TTC549 (cell line): ENCODE measurements around the gene CRYBG1.
"Not testable (repeated sequence)": the region's sequence is repeated elsewhere in the genome, so short reads cannot be mapped to it uniquely, and the experiment has no call there.

Source experiments
- FAIRE-seq: peaks from 2 replicates; lab custom pipeline; 2012; peaks lifted over from hg19 to GRCh38; lab: Jason Lieb, UNC

The CRYBG1 gene

DNA sequence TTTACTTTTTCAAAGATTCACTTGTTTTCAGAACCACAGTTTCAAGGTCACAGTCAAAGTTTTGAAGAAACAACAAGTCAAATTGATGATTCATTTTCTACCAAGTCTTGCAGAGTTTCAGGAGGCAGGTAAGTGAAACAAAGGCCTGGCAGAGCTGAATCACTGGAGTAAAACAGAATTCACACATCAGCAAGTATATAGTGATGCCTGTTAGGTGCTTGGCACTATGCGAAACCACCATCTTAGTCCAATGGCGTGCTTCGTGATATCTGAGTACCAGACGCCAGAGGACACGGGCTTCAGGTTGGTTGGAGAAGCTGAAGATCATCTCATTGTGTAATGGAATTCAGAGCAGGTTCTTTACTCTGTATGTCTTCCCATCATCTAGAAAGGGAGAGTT, 192.9 kb downstream of the CRYBG1 start:
- FAIRE-seq: no peak

DNA sequence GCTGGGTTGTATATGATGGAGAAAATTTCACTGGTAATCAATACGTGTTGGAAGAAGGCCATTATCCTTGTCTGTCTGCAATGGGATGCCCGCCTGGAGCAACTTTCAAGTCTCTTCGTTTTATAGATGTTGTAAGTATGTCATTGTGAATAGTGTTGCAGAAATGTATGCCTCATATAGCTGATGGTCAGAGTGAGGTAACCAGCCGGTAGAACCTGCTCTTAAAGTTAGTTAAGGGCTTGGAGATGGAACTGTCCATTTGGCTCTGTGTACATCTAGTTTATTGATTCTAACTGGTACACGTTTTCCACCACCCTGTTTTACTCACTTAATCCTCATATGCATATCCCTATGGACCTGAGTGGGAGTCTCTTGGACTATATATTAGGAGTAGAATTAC, 195.2 kb downstream of the CRYBG1 start:
- FAIRE-seq: no peak

DNA sequence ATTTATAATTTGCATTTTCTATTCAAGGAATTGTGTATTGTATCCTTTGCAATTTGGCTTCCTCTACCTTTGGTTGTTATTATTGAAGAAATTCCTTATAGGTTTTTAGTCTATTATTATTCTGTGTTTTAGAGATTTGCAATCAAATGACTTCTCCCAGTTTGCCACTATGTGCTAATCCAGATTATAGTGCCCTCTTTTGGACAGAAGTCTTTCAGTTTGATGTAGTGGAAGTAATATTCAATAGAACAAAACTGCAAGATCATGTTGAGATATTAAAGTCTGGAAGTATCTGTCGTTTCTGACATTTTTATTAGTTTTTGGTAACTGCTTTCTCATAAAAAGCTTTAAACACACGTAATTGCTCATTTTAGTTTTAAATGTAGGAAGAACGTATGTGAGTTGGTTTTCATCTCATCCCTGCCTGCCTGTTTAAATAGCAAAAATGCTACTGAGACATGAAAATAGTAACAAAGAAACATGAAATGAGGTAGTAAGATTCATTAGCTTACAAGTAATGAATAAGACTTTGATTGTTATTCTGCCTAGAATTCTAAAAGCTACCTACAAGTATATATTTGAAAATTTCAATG, 195.9 kb downstream of the CRYBG1 start:
- no peak for FAIRE-seq

DNA sequence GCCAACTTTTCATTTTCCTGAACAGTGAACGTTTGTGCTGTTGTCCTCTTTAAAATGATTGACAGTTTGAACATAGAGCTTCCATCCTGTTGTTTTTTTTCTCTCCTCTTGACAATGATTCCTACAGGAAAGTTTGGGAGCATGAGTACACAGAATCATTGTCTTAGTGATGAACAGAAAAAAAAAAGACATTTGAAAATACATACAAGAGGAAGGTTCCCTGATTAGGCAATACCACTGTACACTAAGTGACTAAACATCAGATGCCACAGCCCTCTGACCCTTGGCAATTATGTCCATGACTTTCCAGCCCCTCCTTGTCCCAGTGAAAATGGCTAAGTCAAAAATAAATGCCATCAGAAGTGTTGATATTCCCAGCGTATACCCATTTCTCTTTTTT, 197.3 kb downstream of the CRYBG1 start:
- no peak for FAIRE-seq

DNA sequence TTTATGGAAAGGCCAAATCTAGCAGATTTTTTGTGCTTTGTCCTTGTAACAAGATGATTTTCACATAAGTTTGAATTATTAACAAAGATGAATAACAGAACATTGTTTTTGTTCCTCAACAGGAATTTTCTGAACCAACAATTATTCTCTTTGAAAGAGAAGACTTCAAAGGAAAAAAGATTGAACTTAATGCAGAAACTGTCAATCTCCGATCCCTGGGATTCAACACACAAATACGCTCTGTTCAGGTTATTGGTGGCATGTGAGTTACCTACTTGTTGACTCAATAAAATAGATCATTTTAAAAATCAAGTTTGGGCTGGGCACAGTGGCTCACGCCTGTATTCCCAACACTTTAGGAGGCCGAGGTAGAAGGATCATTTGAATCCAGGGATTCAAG, 197.8 kb downstream of the CRYBG1 start:
- no peak for FAIRE-seq

DNA sequence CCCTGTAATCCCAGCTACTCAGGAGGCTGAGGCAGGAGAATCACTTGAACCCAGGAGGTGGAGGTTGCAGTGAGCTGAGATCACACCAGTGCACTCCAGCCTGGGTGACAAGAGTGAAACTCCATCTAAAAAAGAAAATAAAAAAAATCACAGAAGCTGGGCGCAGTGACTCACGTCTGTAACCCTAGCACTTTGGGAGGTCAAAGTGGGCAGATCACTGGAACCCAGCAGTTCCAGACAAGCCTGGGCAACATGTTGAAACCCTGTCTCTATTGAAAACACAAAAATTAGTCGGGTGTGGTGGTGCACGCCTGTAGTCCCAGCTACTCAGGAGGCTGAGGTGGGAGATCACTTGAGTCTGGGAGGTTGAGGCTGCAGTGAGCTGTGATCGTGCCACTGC, 199.1 kb downstream of the CRYBG1 start:
- not testable (repeated sequence) for FAIRE-seq

DNA sequence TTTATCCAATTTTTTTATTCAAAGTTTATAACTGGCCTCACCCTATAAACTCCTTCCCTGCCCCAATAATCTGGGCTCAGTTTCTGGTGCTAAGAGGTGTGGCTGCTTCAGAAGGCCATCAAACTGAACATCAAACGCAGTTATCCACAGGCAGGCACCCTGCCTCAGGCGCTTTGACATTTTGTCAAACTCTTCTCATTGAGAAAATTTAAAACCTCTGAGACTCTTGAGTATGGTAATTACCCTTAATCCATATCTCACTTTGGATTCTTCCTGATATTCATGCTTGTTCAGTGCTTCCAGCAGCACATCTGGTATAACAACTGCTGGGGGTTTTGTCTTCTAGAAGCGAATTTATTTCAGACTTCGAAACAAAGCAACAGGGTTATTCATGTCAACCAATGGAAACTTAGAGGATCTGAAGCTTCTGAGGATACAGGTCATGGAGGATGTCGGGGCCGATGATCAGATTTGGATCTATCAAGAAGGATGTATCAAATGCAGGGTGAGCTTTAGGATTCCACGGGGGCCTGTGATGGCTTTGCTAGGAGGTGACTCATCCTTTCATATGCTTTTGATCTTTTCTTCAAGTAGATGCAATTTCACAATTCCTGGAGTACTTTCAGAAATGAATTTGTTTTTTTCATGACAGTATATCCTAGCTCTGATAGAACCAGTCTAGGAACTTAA, 200.6 kb downstream of the CRYBG1 start:
- no peak for FAIRE-seq

DNA sequence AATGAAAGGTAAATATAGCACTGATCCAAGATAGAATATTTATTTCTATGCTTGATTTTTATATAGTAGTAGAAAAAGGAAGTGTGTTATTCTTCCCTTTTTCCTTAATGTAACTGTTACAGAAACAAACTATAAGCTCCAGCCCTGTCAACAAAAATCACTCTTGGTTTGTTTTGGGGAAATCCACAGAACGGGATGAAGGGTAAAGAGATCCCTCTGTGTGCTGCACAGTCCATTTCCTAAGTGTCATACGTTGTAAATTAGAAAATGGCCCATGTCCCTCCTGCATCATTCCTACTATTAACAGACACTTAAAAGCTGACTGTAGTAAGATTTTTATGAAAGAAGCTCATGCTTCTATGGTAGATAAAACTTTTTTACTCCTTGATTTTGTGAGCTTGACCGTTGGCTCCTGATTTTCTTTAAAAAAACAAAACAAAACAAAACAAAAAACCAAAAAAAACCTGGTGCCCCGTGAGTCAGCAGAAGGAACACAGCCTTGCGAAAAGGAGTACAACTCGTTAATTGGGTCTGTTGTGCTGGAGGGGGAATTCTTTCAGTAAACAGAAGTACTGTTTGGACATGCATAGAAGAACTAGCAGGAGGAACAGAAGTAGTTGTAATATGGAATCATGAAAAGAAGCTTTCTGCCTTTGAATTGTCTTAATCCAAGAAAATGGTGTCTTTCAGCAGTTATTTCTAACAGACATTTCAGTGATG, 201.3 kb downstream of the CRYBG1 start:
- FAIRE-seq: no peak

DNA sequence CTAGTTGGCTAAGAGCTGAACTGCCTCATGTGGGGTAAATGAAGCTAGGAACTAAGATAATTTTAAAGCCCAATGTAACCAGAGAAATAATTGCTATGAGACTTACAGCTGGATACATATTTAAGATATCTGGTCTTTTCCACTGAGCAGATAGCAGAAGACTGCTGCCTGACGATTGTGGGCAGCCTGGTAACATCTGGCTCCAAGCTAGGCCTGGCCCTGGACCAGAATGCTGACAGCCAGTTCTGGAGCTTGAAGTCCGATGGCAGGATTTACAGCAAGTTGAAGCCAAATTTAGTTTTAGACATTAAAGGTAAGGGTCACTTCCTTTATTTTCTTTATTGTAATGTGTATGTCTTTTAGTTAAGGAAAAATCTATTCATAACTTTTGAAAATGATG, 203.1 kb downstream of the CRYBG1 start:
- FAIRE-seq: no peak

DNA sequence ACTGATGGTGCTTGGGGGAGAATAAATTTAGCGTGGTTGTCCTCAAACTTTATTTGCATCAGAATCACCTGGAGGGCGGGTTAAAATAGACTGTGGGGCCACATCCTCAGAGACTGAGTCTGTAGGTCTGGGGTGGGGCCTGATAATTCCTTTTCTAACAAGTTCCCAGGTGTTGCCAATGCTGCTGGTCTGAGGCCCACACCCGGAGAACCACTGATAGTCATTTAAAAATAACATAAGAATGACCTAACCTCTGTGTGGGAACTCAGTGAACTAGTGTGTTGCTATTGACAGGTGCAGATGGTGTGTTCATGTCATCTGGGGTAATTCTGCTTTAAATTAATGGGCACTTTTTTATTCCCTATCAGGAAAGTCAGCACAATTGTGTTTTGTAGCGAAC, 204.0 kb downstream of the CRYBG1 start:
- FAIRE-seq: no peak

DNA sequence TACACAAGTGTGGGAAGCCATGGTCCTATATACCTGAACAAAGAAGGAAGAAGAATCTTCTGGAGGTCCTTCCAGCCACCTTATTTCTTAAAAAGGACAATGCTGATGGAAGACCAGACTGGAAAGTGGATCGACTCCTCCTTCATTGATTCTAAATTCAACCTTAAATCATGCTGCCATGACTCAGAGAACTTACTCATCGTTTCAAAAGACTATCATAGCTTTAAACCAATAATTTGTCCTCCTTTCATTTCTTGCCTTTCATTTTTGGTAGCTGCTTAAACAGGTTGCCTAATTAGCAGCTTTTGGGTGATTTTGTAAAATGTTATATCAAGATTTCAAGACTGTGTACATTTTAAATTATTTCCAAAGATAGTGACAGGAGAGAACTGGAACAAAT, 208.0 kb downstream of the CRYBG1 start:
- FAIRE-seq: no peak

DNA sequence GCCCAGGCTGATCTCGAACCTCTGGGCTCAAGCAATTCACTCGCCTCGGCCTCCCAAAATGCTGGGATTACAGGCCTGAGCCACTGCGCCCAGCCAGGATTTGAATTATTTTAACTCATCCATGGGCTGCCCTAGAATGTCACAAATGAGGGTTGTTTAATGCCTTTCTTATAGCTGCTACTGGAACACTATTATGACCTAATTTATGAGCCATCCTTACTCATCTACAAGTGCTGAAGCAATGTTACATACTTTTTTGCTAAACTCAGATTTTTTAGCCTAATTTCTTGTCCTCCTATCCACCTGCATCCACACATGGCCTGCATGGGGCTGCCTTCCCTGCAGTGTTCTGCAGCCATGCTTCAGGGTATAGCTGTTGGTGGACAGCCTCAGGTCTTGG, 208.9 kb downstream of the CRYBG1 start:
- FAIRE-seq: no peak

DNA sequence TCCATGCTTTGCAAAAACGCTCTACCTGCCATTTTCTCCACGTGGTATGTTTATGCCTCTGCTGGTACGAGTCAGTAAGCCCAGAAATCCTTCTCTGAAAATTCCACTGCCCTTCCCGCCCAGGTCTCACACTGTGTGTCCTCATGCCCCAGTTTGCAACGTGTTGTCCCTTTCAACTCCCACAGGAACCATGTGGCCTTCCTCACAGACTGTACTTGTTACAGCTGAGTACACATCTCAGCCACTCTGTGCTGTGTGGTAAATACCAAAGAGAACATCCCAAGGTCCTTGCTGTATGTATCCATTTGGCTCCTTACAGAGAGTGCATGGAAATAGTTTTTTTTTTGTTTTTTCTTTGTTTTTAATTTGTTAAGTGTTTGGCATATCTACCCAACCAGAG, 211.9 kb downstream of the CRYBG1 start:
- FAIRE-seq: no peak

DNA sequence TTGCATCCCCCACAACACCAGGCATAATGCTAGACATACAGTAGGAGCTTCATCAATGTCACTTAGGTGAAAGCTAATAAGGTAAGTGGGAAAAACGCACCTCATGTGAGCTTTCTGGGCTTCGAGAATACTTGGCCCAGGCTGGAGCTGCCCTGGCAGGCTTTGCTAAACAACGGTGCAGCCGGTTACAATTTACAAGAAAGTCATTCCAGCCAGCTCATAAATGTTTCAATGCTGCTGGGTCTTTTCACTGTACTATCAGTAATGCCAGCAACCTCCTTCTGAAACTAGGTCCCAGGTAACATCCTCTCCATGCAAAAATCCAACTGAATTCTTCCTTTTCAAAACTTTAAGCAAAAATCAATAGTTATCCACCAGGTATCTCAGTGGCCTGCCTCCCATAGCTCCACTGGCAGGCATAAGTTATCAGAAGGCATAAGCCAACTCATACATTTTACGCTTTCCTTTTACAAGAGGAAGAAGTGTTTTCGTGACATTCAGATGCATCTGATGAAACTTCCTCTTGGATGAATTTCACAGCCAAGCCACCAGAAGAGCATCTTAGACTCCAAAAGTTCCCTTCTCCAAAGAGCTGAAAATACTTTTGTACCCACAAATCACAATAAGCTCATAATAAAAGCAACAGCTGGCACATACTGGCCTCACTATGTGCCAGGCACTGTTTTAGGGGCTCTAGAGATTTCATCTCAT, 212.5 kb downstream of the CRYBG1 start:
- FAIRE-seq: no peak

DNA sequence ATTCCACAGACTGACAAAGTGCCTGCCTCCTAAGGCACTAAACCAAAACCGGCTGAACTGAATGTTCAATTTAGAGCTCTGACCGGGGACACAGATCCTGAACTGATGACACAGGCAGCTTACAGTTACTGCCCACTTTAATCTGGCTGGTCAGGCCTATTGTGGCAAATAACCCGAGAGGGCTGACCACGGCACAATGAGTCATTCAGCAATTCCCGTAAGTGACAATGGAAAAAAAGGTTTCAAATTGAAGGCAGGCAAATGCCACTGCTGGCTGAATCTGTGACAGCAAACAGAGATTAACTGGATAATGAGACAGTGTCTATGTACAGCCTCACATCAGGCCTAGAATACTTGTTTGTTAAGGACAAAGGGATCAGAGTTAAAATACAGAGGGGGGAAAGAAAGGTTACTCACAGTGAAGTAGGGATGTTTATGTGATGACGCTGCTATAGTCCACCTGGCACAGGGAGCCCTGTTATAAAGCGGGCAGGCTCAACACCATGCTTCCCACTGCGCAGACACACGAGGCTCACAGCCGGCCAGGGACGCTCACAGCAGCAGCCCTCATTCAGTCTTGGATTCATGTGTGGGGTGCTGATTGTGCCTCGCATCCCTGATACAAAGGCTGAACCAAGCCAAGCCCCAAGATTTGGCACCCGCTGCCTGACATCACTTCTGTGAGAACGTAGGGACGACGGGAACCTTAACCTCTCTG, 214.4 kb downstream of the CRYBG1 start:
- FAIRE-seq: no peak

DNA sequence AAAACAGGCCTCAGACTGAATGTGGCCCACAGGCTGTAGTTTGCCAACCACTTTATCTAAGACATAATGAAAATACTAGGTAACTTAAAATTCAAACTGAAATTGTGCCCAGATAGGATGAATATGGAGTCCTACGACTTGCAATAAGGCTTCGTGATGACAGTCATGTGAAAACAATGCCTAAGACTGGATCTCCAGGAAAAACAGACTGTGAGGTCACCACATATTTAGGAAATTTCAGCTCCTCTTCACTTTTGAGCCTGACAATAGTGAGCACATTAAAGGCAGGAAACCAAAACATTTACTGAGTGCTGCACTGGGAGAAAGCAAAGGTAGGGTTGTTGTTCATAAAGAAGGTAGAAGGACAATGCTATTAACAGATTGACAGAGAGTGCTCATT, 218.8 kb downstream of the CRYBG1 start:
- no peak for FAIRE-seq

DNA sequence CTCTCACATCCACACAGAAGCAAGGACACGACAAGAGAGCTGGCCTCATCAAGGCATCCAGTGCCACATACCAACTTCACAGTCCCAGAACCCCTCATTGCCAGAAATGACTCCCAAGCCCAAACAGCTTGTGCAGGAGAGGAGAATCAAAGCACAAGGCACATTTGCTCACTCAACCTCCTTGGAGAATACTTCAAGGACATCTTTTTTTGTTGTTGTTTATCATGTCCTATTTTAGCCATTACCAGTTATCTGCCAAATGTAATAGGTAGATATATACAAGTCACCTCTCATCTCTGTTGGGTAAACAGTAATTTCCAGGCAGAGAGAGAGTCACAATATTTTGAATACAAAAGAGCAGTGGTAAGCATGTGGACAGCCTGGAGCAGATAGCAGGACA, 221.0 kb downstream of the CRYBG1 start:
- FAIRE-seq: no peak

DNA sequence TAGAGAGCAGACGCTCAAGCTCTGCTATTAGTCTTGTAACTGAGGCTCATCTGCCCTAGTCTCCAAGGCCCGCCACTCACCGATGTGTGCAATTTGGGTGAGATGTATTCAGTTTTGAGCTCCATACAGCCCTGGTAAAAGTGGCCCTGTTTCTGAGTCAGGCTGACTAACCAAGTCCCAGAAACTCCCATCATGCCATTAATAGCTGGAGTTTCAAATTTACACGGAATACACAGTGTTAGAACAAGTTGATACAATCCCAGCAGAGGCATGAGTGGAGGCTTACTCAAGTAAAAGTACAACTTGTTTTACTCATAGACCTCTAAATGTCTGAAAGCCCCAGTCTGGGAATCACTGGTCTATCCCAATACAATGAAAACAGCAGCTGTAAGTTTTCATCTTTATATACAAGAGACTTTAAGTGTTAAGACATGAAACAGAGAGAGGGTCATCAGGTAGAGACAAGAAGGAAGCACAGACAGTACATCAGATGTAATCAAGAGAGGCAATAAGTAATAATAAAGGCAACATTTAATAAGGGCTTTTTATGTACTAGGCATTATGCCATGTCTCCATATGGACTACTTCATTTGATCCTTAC, 226.4 kb downstream of the CRYBG1 start:
- FAIRE-seq: no peak

DNA sequence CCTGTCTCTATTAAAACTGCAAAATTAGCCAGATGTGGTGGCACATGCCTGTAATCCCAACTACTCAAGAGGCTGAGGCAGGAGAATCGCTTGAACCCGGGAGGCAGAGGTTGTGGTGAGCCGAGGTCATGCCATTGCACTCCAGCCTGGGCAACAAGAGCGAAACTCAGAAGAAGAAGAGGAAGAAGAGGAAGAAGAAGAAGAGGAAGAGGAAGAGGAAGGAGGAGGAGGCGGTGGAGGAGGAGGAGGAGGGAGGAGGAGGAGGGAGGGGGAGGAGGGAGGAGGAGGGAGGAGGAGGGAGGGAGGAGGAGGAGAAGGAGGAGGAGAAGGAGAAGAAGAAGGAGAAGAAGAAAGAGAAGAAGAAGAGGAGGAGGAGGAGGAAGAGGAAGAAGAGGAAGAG, 228.4 kb downstream of the CRYBG1 start:
- FAIRE-seq: not testable (repeated sequence)

DNA sequence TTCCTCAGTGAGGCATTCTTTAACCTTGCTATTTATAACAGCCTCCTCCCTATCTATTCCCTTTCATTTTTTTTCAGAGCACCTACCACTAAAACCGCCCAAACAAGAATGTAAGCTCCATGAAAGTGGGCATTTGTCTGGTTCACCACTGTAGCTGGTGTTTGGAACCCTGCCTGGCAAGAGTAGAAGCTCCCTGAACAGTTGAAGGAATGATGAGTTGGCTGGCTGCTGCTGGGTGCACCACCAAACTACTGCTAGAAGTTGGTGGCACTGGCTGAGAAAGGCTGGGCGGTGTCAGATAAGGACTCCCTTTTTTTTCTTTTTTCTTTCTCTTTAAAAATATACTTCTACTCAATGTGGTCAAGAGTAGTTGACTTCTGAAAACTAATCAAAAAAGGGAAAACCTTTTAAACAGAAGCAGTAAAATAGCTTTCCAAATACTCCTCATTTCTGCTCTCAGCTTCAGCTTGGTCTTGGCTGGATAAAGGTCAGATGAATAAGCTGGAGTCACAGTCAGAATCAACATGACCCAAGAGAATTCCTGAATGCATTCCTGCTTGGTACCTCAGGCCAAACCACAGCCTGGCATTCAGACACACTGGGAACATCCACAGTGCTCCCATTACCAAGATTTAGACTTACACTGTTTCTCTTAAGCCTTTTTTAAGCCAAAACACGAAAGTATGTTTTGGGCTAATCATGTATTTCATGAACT, 230.8 kb downstream of the CRYBG1 start:
- FAIRE-seq: no peak

DNA sequence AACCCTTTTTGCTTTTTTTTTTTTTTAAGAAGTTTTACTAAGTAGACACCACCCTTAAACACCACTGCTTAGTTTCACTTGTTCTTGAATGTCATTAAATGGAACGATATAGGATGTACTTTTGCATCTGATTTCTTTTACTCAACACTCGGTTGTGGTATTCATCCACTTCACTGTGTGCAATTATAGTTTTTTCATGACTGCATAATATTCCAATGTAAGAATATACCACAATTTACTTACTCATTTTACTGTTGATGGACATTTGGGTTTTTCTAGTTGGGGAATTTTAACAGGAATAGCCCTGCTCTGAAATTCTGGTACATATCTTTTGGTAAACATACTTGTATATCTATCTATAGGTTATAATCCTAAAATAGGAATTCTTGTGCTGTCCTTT, 238.9 kb downstream of the CRYBG1 start:
- FAIRE-seq: no peak
